Stimulated activated CD4-positive, alpha-beta T cell treated with anti-CD3 and anti-CD28 coated beads, Interleukin-1b, Interleukin-23, amount 100 ng/mL, for 1 hour (primary cell): ENCODE data around the gene COQ10B.
"Not testable (repeated sequence)": the region's sequence is repeated elsewhere in the genome, so short reads cannot be mapped to it uniquely, and the experiment has no call there.

ENCODE experiments used
- DNase-seq, 2 donors: peaks; one replicate each; pipeline ENCODE4 v3.0.0-alpha.2; 2020; ENCODE audit warnings: low read depth in 2 of 2

The COQ10B gene

DNA sequence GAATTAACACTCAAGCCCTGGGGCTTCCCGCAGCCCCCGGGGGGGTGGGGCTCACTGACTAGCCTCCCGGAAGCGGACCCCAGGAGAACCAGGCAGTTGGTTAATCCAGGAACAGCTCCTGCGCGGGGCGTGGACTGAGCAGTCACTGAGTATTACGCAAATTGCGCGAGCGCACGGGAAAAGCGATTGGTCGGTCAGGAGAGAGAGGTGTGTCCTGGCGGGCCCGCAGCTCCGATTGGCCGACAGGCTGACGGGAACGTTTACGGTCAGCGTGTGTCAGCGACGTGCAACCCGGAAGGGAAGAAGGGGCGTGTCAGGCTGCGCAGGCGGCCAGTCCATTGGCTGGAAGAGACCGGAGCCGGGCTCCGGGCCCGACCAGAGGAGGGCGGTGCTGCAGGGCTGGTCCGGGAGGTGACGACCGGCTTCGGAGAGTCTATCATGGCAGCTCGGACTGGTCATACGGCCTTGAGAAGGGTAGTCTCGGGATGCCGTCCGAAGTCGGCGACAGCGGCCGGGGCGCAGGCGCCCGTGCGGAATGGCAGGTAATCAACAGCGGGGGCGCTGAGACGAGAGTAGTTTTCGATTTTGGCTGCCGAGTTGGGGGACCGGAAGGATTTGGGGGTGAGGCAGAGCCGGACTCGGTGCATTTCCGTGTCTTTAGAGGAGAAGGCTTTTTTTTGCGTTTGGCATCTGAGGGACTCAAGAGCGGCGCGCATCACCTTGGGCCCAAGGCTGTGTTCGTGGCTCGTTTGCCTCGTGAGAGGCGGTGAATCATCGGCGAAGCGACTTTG is at the start of gene COQ10B:
COQ10B (plus strand) TSS at position 430 of the 791 bp plus-strand sequence; CDS start at position 439, 9 bp downstream.
- DNase-seq, result peak; percentile 88 to 93

DNA sequence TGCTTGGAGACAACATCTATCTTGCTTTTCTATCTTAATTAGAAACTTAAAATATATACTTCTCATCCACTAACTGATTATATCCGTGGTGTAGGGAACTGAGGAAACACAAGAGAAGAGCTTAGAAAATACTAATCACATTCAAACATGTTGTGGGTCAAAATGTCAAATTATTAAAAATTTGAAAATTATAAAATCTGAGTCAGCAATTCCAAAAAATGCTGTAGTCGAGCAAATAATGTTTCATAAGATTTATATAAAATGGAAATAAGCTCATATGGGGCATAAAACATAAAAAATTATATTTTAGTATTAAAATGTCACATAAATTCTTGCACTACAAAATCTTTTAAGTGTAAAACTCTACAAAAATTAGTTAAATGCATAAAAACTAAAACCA is 47.8 kb upstream of the COQ10B start:
- no peak for DNase-seq

- DNase-seq, result no peak
Observed at GRCh38 chr2:197414039-197414438, 39.3 kb upstream of the COQ10B start.

GRCh38 chr2:197414515-197414914 is 38.8 kb upstream of the COQ10B start:
- DNase-seq, result no peak

DNA sequence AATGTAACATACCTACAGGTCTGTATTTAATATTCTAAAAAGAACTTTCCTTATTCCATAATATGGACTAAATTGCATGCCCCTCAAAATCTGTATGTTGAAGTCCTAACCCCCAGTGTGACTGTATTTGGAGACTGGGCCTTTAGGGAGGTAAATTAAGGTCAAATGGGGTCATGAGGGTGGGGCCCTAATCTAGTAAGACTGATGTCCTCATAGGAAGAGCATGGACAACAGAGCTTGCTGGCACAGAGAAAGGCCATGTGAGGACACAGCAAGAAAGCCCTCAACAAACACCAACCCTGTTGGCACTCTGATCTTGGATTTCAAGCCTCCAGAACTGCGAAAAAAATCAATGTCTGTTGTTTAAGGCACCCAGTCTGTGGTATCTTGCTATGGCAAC is 37.1 kb upstream of the COQ10B start:
- DNase-seq, result no peak

GRCh38 chr2:197419438-197419837 is 33.9 kb upstream of the COQ10B start:
- no peak for DNase-seq

GRCh38 chr2:197423307-197423706 is 30.0 kb upstream of the COQ10B start:
- no peak for DNase-seq

GRCh38 chr2:197425550-197425949 is 27.8 kb upstream of the COQ10B start:
- DNase-seq, result no peak

DNA sequence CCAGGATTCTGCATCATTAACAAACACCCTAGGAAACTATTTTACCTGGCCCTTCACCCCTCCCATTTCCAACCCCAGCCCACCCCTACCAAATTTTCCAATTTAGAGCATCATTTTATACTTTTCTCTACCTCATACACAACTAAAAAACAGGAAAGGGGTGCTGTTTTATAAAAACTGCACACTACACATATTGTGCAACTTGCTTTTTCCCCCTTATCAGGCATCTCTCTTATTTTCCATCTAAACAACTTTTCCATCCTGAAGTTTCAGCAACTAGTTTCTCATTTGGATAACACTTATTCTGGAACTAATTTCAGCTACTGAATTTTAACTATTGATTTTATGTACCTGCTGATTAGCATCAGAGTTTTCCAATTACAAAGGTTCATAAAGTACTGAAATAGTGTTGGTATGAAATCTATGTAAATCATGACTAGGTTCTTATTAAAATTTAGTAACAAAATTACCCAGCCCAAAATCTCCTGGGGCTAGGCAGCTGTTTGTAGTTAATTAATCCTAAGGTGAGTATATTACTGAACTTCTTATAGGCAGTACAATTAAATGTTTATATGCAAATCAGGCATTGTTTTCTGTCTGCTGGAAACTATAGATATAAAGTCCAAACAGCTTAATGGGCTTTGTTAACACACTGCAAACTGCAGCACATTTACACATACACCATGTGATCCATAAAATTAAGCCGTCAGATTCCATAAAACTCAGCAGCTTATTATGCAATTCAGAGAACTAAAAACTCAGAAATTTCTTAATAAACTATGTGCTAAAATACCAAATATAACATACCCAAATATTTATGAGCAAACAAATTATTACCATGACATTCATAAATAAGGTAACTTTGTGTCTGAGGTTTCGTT is 26.4 kb upstream of the COQ10B start:
- no peak for DNase-seq

- DNase-seq, result no peak
Observed at GRCh38 chr2:197427986-197428385, 25.4 kb upstream of the COQ10B start.

GRCh38 chr2:197431858-197432257 is 21.5 kb upstream of the COQ10B start:
- no peak for DNase-seq

DNA sequence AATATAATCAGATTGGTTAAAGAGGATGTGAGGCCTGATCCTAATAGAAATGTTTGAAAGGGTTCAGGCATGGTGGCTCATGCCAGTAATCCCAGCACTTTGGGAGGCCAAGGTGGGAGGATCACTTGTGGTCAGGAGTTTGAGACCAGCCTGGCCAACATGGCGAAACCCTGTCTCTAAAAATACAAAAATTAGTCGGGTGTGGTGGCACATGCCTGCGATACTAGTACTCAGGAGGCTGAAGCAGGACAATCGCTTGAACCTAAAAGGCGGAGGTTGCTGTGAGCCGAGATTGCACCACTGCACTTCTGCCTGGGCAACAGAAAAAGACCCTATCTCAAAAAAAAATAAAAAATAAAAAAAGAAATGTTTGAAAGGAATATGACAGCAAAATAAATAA is 20.8 kb upstream of the COQ10B start:
- DNase-seq, result not testable (repeated sequence)

DNA sequence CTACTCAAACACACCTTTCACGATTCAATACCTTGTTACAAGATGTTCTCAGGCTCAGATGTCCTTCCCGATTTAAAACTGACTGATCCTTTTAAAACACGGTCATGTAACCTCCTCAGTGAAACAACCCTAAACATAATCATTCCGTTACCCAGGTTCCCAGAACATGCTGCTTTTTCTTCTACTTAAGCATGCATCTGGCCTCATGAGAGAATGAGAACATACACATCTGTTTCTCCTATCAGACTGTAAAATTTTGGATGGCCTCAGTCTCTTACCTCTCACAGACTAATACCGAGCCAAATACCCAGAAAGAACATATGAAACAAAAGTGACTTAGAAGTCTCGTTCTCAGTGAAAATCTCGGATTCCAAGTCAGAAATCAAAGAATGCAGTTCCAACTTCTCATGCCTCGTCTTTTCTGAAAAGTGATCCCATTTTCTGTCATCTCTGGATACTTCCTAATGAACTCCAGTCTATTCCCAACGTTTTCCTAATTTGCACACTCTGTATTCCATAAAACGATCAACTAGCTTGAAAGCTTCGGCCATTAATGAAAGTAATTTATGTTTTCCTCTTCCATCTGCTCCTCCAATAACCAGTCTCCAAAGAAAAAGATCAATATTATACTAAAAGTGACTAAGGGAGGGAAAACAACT is 19.4 kb upstream of the COQ10B start:
- no peak for DNase-seq

DNA sequence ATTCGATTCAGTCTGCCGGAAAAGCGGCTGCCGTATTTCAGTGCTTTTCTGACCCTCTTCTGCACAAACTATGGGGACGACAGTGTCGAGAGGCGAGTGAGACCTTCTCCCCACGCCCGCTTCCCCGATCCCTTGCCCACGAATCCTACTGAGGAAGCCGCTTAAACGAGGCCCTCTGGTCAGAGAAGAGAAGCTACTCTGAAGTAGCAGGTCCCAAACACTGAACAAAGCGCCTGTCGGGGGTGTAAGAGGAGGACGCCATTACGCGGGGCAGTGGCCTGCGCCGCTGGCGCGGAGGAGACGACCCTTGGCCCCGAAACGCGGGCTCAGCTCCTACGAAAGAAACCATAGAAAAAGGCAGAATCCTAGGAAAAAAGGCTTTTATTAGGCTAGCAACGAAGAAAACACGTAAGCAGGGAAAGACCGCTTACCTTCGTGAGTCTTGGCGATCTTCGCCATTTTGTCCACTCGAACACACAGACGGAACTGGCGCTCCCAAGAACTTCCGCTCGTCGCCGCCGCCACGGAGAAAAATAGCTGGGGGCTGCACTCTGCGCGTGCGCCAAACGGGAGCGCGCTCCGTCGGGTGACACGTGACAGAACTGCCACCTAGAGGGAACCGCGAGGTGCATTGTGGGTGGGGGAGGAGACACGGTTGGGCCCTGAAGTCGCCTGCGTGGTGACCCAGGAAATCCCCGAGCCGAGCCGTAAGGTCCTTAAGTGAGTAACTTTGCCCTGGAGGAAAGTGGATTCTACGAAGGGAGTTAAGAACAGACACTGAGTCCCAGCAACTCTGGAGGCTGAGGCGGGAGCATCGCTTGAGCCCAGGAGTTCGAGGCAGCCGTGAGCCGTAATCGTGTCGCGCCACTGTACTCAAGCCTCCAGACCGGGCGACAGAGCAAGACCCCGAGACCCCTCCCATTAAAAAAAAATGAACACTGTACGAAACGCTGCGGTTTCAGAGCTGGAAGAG is 18.5 kb upstream of the COQ10B start, which contains the start of gene SF3B1:
SF3B1 (minus strand) TSS at position 488 of the 973 bp plus-strand sequence; CDS start at position 459, 29 bp downstream.
- DNase-seq, result peak; percentile 95 to 97

DNA sequence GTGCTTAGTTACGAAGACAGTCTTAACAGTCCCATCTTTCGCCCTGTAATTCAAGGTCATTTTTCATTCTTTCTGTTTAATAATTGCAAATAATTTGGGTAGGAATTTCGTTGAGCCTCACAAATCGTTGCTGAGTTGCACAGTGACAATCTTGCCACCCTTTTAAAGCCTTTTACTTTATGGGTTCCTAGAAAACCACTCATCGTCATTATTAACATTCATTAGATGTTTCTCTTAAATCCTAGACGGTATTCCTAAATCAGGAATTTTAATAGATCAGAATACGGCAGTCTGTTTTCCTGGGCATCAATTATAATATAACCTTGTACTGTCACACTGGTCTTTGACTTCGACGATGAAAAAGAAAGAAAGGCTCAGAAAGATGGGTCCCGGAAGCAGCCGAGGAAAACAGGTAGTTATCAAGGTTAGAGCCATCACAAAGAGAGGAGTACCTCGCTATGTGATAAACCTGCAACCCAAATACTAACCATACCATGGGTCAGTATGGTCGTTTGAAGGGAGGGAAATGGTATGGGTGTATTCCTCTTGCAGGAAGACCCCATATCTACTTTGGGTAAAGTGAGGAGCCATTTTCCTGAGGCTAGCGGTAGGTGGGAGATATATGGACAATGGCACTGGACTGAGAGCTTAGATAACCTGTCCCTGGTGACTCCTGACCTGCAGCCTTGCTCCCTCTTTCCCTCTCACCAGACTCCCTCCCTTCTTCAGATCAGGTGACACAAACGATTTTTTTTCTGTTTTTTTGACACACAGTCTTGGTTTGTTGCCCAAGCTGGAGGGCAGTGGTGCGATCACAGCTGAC is 17.5 kb upstream of the COQ10B start:
- DNase-seq, result no peak

DNA sequence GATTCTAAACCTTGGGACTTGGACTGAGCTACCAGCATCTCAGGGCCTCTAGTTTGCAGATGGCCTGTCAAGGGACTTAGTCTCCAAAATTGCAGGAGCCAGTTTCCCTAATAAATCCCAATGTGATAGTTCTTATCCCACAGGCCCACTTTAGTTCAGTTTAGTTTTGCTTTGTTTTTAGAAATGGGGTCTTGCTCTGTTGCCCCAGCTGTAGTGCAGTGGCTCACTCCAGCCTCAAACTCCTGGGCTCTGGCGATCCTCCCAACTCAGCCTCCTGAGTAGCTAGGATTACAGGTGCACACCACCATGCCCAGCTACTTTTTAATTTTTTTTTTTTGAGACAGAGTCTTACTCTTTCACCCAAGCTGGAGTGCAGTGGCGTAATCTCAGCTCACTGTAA is 16.0 kb upstream of the COQ10B start:
- no peak for DNase-seq

GRCh38 chr2:197442857-197443256 is 10.5 kb upstream of the COQ10B start:
- no peak for DNase-seq

DNA sequence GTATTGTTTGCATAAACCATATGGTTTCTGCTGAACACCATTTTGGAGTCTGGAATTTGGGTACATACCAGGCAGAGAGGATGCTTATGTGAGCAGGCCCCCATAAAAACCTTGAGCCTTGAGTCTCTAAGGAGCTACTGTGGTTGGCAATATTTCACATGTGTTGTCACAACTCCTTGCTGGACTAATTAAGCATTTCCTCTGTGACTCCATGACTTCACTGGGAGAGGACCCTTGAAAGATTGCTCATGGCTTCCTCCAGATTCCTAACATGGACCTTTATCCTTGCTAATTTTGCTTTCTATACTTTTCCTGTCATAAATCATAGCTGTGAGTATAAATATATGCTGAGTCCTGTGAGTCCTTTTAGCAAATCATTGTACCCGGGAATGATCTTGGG is 7.6 kb upstream of the COQ10B start:
- no peak for DNase-seq

DNA sequence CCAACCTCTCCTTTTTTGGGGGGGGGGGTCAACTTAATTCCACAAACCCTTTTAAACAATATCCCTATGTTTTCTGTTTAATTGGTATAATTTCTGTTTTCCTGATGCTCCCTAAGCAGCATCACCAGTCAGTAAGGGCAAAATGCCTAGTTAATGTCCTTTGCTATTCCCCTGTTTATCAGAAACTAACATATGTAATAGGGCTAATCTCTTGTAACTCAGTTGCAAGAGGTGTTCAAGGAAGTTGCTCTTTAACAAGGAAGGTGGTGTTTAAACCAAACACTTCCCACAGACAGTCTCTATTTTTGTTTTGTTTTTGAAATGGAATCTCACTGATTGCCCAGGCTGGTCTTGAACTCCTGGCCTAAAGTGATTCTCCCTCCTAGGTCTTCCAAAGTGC is 6.5 kb upstream of the COQ10B start:
- DNase-seq, result no peak

DNA sequence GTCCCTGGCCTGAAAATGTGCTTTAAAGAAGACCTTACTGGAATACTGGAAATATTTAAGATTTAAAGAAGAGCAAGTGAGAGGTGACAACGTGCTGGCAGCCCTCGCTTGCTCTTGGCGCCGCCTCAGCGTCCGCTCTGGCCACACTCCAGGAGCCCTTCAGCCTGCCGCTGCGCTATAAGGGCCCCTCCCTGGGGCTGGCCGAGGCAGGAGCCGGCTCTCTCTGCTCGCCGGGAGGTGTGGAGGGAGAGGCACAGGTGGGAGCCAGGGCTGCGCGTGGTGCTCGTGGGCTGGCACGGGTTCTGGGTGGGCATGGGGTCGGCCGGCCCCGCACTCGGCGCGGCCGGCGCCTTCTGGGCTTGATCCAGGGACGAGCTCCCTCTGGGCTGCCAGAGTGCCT is 2.9 kb upstream of the COQ10B start:
- no peak for DNase-seq
